IMR-90 (cell line): ENCODE data around the gene TIAM2. TPM values are rescaled to one million over a fixed set of nuclear protein-coding genes. Genes with fewer than 3 reads are reported as not detected.
"Not testable (repeated sequence)": the region's sequence is repeated elsewhere in the genome, so short reads cannot be mapped to it uniquely, and the experiment has no call there.

ENCODE experiments used
- ATAC-seq: fragments of 200-7000 bp; cut with Tn5 transposase; 2 replicates; pipeline ENCODE4 v1.9.1; 2020; ENCODE audit warnings: low read depth, mild to moderate bottlenecking, moderate library complexity
- BruUV-seq: library from RNA; stranded (reverse); fragments of 400-500 nt; replicated peaks from 2 replicates; lab custom pipeline; 2021; lab: Mats Ljungman, UMichigan
- CTCF ChIA-PET: fragments of 300-600 bp; formaldehyde crosslinking; extraction: SDS; loops from one replicate; lab custom pipeline; 2021; ENCODE audit warnings: antibody characterized with exemption; lab: Yijun Ruan, JAX
- POLR2A ChIA-PET: fragments of 300-600 bp; sonication (Branson Sonifier 250); formaldehyde crosslinking; loops from one replicate; lab custom pipeline; 2022; ENCODE audit warnings: antibody characterized with exemption; ENCODE audit not compliant: unreplicated experiment; lab: Charles Lee
- DNase-seq: peaks from one replicate; pipeline ENCODE4 v3.0.0; 2013
- H2AFZ ChIP-seq: replicated peaks from 2 replicates; pipeline ENCODE3; 2013; ENCODE audit warnings: low read length, mild to moderate bottlenecking; ENCODE audit not compliant: poor library complexity
- H2AK5ac ChIP-seq: 2 replicates; pipeline ENCODE4 v1.6.1; 2013; ENCODE audit warnings: low read depth, low read length, inconsistent platforms
- H2AK9ac ChIP-seq: replicated peaks from 2 replicates; pipeline ENCODE3; 2013; ENCODE audit warnings: mild to moderate bottlenecking, low read depth, low read length, moderate library complexity; ENCODE audit not compliant: poor library complexity
- H2BK120ac ChIP-seq: 2 replicates; pipeline ENCODE4 v1.6.1; 2013; ENCODE audit warnings: low read depth, low read length, inconsistent platforms
- H2BK15ac ChIP-seq: 3 replicates; pipeline ENCODE4 v1.6.1; 2013; ENCODE audit warnings: low read depth, low read length, inconsistent platforms
- H2BK20ac ChIP-seq: 2 replicates; pipeline ENCODE4 v1.6.1; 2013; ENCODE audit warnings: low read depth, mild to moderate bottlenecking, inconsistent platforms, low read length, moderate library complexity
- H2BK5ac ChIP-seq: 2 replicates; pipeline ENCODE4 v1.6.1; 2013; ENCODE audit warnings: mild to moderate bottlenecking, low read depth, low read length, inconsistent platforms; ENCODE audit not compliant: poor library complexity, severe bottlenecking
- H3K14ac ChIP-seq: replicated peaks from 2 replicates; pipeline ENCODE4 v1.6.1; 2013; ENCODE audit warnings: low read depth, low read length, inconsistent platforms
- H3K18ac ChIP-seq: 2 replicates; pipeline ENCODE4 v1.6.1; 2013; ENCODE audit warnings: low read depth, low read length, control low read depth
- H3K23ac ChIP-seq: 2 replicates; pipeline ENCODE4 v1.6.1; 2013; ENCODE audit warnings: low read depth, low read length, inconsistent platforms
- H3K27ac ChIP-seq: 2 replicates; pipeline ENCODE4 v1.5.1; 2013; ENCODE audit warnings: mild to moderate bottlenecking, control low read depth, low read length; ENCODE audit not compliant: insufficient read depth
- H3K27me3 ChIP-seq: 2 replicates; pipeline ENCODE4 v1.6.1; 2013; ENCODE audit warnings: low read length; ENCODE audit not compliant: control insufficient read depth, insufficient read depth
- H3K36me3 ChIP-seq: 2 replicates; pipeline ENCODE4 v1.6.1; 2013; ENCODE audit warnings: low read length, mixed read lengths; ENCODE audit not compliant: control insufficient read depth, insufficient read depth
- H3K4ac ChIP-seq: 2 replicates; pipeline ENCODE4 v1.6.1; 2013; ENCODE audit warnings: low read depth, low read length, inconsistent platforms
- H3K4me1 ChIP-seq: 2 replicates; pipeline ENCODE4 v1.6.1; 2013; ENCODE audit warnings: low read length, mixed read lengths; ENCODE audit not compliant: control insufficient read depth, insufficient read depth
- H3K4me2 ChIP-seq: 2 replicates; pipeline ENCODE4 v1.6.1; 2013; ENCODE audit warnings: low read depth, mild to moderate bottlenecking, control low read depth, low read length, moderate library complexity
- H3K4me3 ChIP-seq: 2 replicates; pipeline ENCODE4 v1.5.1; 2013; ENCODE audit warnings: low read depth, mild to moderate bottlenecking, control low read depth, low read length, moderate library complexity; ENCODE audit not compliant: insufficient read depth
- H3K56ac ChIP-seq: 2 replicates; pipeline ENCODE4 v1.6.1; 2013; ENCODE audit warnings: low read length, inconsistent platforms; ENCODE audit not compliant: insufficient read depth; ENCODE audit errors: extremely low read depth
- H3K79me1 ChIP-seq, 2 experiments: 2 replicates each; pipeline ENCODE4 v1.6.1; 2013; ENCODE audit warnings: low read length in 2 of 2, inconsistent platforms in 1 of 2, low read depth in 1 of 2
- H3K9ac ChIP-seq: 2 replicates; pipeline ENCODE4 v1.6.1; 2013; ENCODE audit warnings: low read depth, low read length, control low read depth
- H3K9me1 ChIP-seq: 2 replicates; pipeline ENCODE4 v1.6.1; 2013; ENCODE audit warnings: low read length, inconsistent platforms; ENCODE audit not compliant: insufficient read depth
- H3K9me3 ChIP-seq: 2 replicates; pipeline ENCODE4 v1.6.1; 2013; ENCODE audit warnings: low read length; ENCODE audit not compliant: control insufficient read depth, insufficient read depth
- H4K20me1 ChIP-seq: 2 replicates; pipeline ENCODE4 v1.6.1; 2013; ENCODE audit warnings: low read length, inconsistent platforms; ENCODE audit not compliant: insufficient read depth
- H4K5ac ChIP-seq: 2 replicates; pipeline ENCODE4 v1.6.1; 2013; ENCODE audit warnings: mild to moderate bottlenecking, low read depth, low read length, control low read depth
- H4K8ac ChIP-seq, 2 experiments: 2 replicates each; pipeline ENCODE4 v1.6.1; 2013; ENCODE audit warnings: low read depth in 2 of 2, low read length in 2 of 2, control low read depth in 1 of 2, inconsistent platforms in 1 of 2
- H4K91ac ChIP-seq: 2 replicates; pipeline ENCODE4 v1.6.1; 2013; ENCODE audit warnings: low read depth, low read length, inconsistent platforms; ENCODE audit not compliant: insufficient read depth
- WGBS, 2 experiments: methylation state at CpG; one replicate each; pipeline versions ENCODE4 v1.1.5 to v1.1.7; 2013; ENCODE audit warnings: missing lambda C conversion rate in 2 of 2; ENCODE audit not compliant: insufficient read length in 1 of 2; ENCODE audit errors: extremely low coverage in 2 of 2; 5-methylcytosine and 5-hydroxymethylcytosine counted together
- dilution Hi-C: fragments of 300-500 bp; cut with HindIII; formaldehyde crosslinking; loops from one replicate; pipeline ENCODE4 v1.14.3; 2018; ENCODE audit warnings: low sequenced_read_pairs; ENCODE audit not compliant: unreplicated experiment
- in situ Hi-C: fragments of 300-500 bp; cut with MboI; formaldehyde crosslinking; loops from 3 replicates; pipeline ENCODE4 v1.14.3; 2019; ENCODE audit warnings: low sequenced_read_pairs, inconsistent platforms, mixed read lengths
- intact Hi-C: fragments of 100-400 bp; cut with micrococcal nuclease; formaldehyde crosslinking; loops from 2 replicates; pipeline ENCODE4 v1.10.0; 2022
- polyA plus RNA-seq, 3 experiments: library from polyadenylated mRNA; depleted of rRNA; stranded (reverse); fragments of >200 nt; gene quantifications; 2 replicates each; pipeline ENCODE4 v1.2.3, GENCODE V29; 2012; ENCODE audit warnings: low replicate concordance in 1 of 3
- total RNA-seq: library from RNA; depleted of rRNA; stranded (reverse); fragments of >200 nt; gene quantifications from 2 replicates; pipeline ENCODE4 v1.2.3, GENCODE V29; 2012

Gene TIAM2
- total and polyA plus RNA-seq, 2 of the 4 experiments (the other 2 are of a cell fraction) = 3.1 to 4.7 TPM

DNA sequence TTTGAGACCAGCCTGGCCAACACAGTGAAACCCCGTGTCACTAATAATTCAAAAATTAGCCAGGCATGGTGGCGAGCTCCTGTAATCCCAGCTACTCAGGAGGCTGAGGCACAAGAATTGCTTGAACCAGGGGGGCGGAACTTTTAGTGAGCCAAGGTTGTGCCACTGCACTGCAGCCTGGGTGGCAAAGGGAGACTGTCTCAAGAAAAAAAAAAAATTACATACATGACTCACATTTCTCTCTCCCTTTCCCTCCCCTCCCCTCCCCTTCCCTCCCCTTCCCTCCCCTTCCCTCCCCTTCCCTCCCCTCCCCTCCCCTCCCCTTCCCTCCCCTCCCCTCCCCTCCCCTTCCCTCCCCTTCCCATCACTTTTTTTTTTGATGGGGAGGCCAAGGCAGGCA lies 23.3 kb downstream of the TIAM2 start:
- H3K27ac ChIP-seq, H4K8ac ChIP-seq, H2BK15ac ChIP-seq, H4K20me1 ChIP-seq, H3K4me2 ChIP-seq, POLR2A ChIA-PET, CTCF ChIA-PET, H2BK5ac ChIP-seq, H3K27me3 ChIP-seq, H3K18ac ChIP-seq, H2AFZ ChIP-seq, H3K4ac ChIP-seq, H3K4me3 ChIP-seq, H4K5ac ChIP-seq, BruUV-seq, H3K36me3 ChIP-seq, H3K56ac ChIP-seq, H3K9ac ChIP-seq, H3K14ac ChIP-seq, ATAC-seq, H3K9me1 ChIP-seq, H3K4me1 ChIP-seq, H4K91ac ChIP-seq, H2BK20ac ChIP-seq, in situ Hi-C loops, H2AK9ac ChIP-seq, dilution Hi-C loops, H2BK120ac ChIP-seq, H3K9me3 ChIP-seq, H2AK5ac ChIP-seq, H3K23ac ChIP-seq, DNase-seq: not testable (repeated sequence)
- 100% methylated on average over 2 of the region's 3 CpGs; no CpG with 5 or more reads in 1 of the 2 experiments for WGBS, 2 experiments
- intact Hi-C loops = loop anchor here (10.0 kb wide), 1 partner anchor 344 kb away; no protein-coding TSS in a partner anchor
- H3K79me1 ChIP-seq = peaks cover 0 to 14% of the 10 kb centered on the region in 2 experiments; a peak in 3 of 4 replicates
